HG03095 (cell line): ENCODE measurements around the gene LIN28B.
"Not testable (repeated sequence)": the region's sequence is repeated elsewhere in the genome, so short reads cannot be mapped to it uniquely, and the experiment has no call there.

Experiments used
- ATAC-seq: cut with Tn5 transposase; IDR thresholded peaks from one replicate; pipeline ENCODE4 v1.9.1; 2021; ENCODE audit warnings: moderate library complexity; ENCODE audit not compliant: unreplicated experiment

Gene LIN28B

GRCh38 chr6:105005451-105005850 lies 48.5 kb downstream of the LIN28B start:
- no peak for ATAC-seq

GRCh38 chr6:105013459-105013858 lies 56.6 kb downstream of the LIN28B start:
- not testable (repeated sequence) for ATAC-seq

GRCh38 chr6:105014448-105014847 lies 57.5 kb downstream of the LIN28B start:
- no peak for ATAC-seq

- ATAC-seq = no peak
Observed at GRCh38 chr6:105014954-105015353, 58.0 kb downstream of the LIN28B start.

- ATAC-seq = no peak
Observed at GRCh38 chr6:105015482-105015881, 58.6 kb downstream of the LIN28B start.

GRCh38 chr6:105019285-105019684 lies 62.4 kb downstream of the LIN28B start:
- ATAC-seq = no peak

- ATAC-seq = no peak
Observed at GRCh38 chr6:105021399-105021798, 64.5 kb downstream of the LIN28B start.

GRCh38 chr6:105022416-105022815 lies 65.5 kb downstream of the LIN28B start:
- no peak for ATAC-seq

GRCh38 chr6:105024803-105025202 lies 67.9 kb downstream of the LIN28B start:
- ATAC-seq = no peak

- no peak for ATAC-seq
Observed at GRCh38 chr6:105028898-105029297, 72.0 kb downstream of the LIN28B start.

GRCh38 chr6:105029581-105029980 lies 72.7 kb downstream of the LIN28B start:
- ATAC-seq = no peak

GRCh38 chr6:105034470-105034869 lies 77.6 kb downstream of the LIN28B start:
- no peak for ATAC-seq

- no peak for ATAC-seq
Observed at GRCh38 chr6:105035299-105035698, 78.4 kb downstream of the LIN28B start.

GRCh38 chr6:105036351-105036750 lies 79.4 kb downstream of the LIN28B start:
- no peak for ATAC-seq

- no peak for ATAC-seq
Observed at GRCh38 chr6:105038259-105038658, 81.4 kb downstream of the LIN28B start.

GRCh38 chr6:105041880-105042279 lies 85.0 kb downstream of the LIN28B start:
- no peak for ATAC-seq

GRCh38 chr6:105042648-105043047 lies 85.7 kb downstream of the LIN28B start:
- ATAC-seq = no peak

- ATAC-seq = no peak
Observed at GRCh38 chr6:105043979-105044378, 87.1 kb downstream of the LIN28B start.

GRCh38 chr6:105045526-105045925 lies 88.6 kb downstream of the LIN28B start:
- ATAC-seq = no peak

- no peak for ATAC-seq
Observed at GRCh38 chr6:105051941-105052471, 95.1 kb downstream of the LIN28B start.

GRCh38 chr6:105056646-105057045 lies 99.7 kb downstream of the LIN28B start:
- no peak for ATAC-seq

GRCh38 chr6:105057160-105057559 lies 100.3 kb downstream of the LIN28B start:
- ATAC-seq = no peak

- ATAC-seq = no peak
Observed at GRCh38 chr6:105058316-105058715, 101.4 kb downstream of the LIN28B start.
